Chondrocyte (in vitro differentiated cells): ENCODE data around the gene NUBPL. TPM values are rescaled to one million over a fixed set of nuclear protein-coding genes. Genes with fewer than 3 reads are reported as not detected.
"Not testable (repeated sequence)": the region's sequence is repeated elsewhere in the genome, so short reads cannot be mapped to it uniquely, and the experiment has no call there.

ENCODE experiments used
- DNase-seq: peaks from one replicate; pipeline ENCODE4 v3.0.0; 2021; ENCODE audit warnings: mixed read lengths, low spot score
- H3K27ac Mint-ChIP-seq: one replicate; pipeline ENCODE4 v1.8.0; 2021; ENCODE audit warnings: mild to moderate bottlenecking, moderate library complexity, mixed read lengths; ENCODE audit not compliant: unreplicated experiment
- H3K27me3 Mint-ChIP-seq: 2 replicates; pipeline ENCODE4 v1.8.0; 2021; ENCODE audit warnings: low read depth, mixed read lengths
- H3K36me3 Mint-ChIP-seq: 2 replicates; pipeline ENCODE4 v1.8.0; 2021; ENCODE audit warnings: low read depth, mixed read lengths
- H3K4me1 Mint-ChIP-seq: 2 replicates; pipeline ENCODE4 v1.8.0; 2021; ENCODE audit warnings: low read depth, mild to moderate bottlenecking, mixed read lengths
- H3K4me3 Mint-ChIP-seq: one replicate; pipeline ENCODE4 v1.8.0; 2021; ENCODE audit warnings: mild to moderate bottlenecking, moderate library complexity, mixed read lengths; ENCODE audit not compliant: unreplicated experiment
- H3K9me3 Mint-ChIP-seq: 2 replicates; pipeline ENCODE4 v1.8.0; 2021; ENCODE audit warnings: low read depth, mixed read lengths
- total RNA-seq: library from RNA; stranded (reverse); gene quantifications from 3 replicates; pipeline ENCODE4 v1.2.1, GENCODE V29; 2021
- TF ChIP-seq, protein P1 (sequence below): fragments of 200-600 bp; sonication (generic); IDR thresholded peaks from 2 replicates; pipeline ENCODE4 v1.5.0; 2021; ENCODE audit warnings: antibody characterized with exemption, mild to moderate bottlenecking, moderate library complexity

NUBPL gene
- total RNA-seq, 1 donor from 2014 or later, result 9.8 TPM

DNA sequence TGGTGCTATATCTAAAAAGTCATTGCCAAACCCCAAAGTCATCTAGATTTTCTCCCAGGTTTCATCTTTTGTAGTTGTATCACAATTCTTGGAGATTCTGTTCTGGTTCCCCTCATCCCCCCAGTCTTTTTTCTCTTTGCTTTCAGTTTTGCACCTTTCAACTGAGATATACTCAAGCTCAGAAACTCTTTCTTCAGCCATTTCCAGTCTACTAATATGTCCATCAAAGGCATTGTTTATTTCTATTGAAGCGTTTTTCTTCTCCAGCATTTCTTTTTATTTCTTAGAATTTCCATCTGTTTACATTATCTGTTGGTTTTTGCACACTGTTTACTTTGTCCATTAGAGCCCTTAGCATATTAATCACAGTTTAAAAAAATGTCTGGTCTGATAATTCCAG, 179.5 kb downstream of the NUBPL start:
- Mint-ChIP-seq H3K9me3 (peaks cover 9% of the 10 kb centered on the region), H3K4me1 (no peaks in the 10 kb centered on the region), H3K36me3 (peaks cover 2% of the 10 kb centered on the region), H3K4me3 (no peak overlapping the region), H3K27ac (no peak overlapping the region), H3K27me3 (no peaks in the 10 kb centered on the region)
- DNase-seq, result no peak
- TF ChIP-seq, protein P1, sequence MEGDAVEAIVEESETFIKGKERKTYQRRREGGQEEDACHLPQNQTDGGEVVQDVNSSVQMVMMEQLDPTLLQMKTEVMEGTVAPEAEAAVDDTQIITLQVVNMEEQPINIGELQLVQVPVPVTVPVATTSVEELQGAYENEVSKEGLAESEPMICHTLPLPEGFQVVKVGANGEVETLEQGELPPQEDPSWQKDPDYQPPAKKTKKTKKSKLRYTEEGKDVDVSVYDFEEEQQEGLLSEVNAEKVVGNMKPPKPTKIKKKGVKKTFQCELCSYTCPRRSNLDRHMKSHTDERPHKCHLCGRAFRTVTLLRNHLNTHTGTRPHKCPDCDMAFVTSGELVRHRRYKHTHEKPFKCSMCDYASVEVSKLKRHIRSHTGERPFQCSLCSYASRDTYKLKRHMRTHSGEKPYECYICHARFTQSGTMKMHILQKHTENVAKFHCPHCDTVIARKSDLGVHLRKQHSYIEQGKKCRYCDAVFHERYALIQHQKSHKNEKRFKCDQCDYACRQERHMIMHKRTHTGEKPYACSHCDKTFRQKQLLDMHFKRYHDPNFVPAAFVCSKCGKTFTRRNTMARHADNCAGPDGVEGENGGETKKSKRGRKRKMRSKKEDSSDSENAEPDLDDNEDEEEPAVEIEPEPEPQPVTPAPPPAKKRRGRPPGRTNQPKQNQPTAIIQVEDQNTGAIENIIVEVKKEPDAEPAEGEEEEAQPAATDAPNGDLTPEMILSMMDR, result no peak

- peaks cover 36% of the 10 kb centered on the region for H3K9me3 Mint-ChIP-seq
- H3K36me3 Mint-ChIP-seq, result peaks cover 30% of the 10 kb centered on the region
These were observed 184.5 kb downstream of the NUBPL start for GRCh38 chr14:31745741-31746140.

GRCh38 chr14:31746326-31746725, 185.1 kb downstream of the NUBPL start:
- no peak for DNase-seq
- H3K9me3 Mint-ChIP-seq, result peaks cover 38% of the 10 kb centered on the region
- H3K36me3 Mint-ChIP-seq, result peaks cover 30% of the 10 kb centered on the region
- TF ChIP-seq, protein P1, result no peak
- no peak overlapping the region for H3K27ac Mint-ChIP-seq
- no peaks in the 10 kb centered on the region for H3K4me1 Mint-ChIP-seq
- H3K4me3 Mint-ChIP-seq, result no peak overlapping the region
- H3K27me3 Mint-ChIP-seq, result no peaks in the 10 kb centered on the region

More at GRCh38 chr14:31745741-31746140, 184.5 kb downstream of the NUBPL start:
- Mint-ChIP-seq H3K4me1 (no peaks in the 10 kb centered on the region), H3K27me3 (no peaks in the 10 kb centered on the region), H3K4me3 (no peak overlapping the region), H3K27ac (no peak overlapping the region)
- TF ChIP-seq, protein P1, result no peak
- DNase-seq, result no peak

GRCh38 chr14:31749275-31749674, 188.1 kb downstream of the NUBPL start:
- H3K4me3 Mint-ChIP-seq, result no peak overlapping the region
- H3K36me3 Mint-ChIP-seq, result peaks cover 30% of the 10 kb centered on the region
- peaks cover 38% of the 10 kb centered on the region for H3K9me3 Mint-ChIP-seq
- H3K27me3 Mint-ChIP-seq, result no peaks in the 10 kb centered on the region
- TF ChIP-seq, protein P1, result no peak
- H3K27ac Mint-ChIP-seq, result no peak overlapping the region
- no peak for DNase-seq
- H3K4me1 Mint-ChIP-seq, result no peaks in the 10 kb centered on the region

DNA sequence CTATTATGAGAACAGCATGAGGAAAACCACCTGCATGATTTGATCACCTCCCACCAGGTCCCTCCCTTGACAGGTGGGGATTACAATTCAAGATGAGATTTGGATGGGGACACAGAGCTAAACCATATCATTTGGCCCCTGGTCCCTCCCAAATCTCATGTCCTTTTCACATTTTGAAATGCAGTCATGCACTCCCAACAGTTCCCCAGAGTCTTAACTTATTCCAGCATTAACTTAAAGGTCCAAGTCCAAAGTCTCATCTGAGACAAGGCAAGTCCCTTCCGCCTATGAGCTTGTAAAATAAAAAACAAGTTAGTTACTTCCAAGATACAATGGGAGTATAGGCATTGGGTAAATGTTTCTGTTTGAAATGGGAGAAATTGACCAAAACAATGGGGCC, 189.8 kb downstream of the NUBPL start:
- H3K4me1 Mint-ChIP-seq, H3K27me3 Mint-ChIP-seq, H3K4me3 Mint-ChIP-seq, DNase-seq, H3K27ac Mint-ChIP-seq: not testable (repeated sequence)
- Mint-ChIP-seq H3K9me3 (peaks cover 40% of the 10 kb centered on the region), H3K36me3 (peaks cover 31% of the 10 kb centered on the region)

- no peak for DNase-seq
- Mint-ChIP-seq H3K4me3 (no peak overlapping the region), H3K4me1 (no peaks in the 10 kb centered on the region), H3K27ac (no peak overlapping the region), H3K36me3 (peaks cover 19% of the 10 kb centered on the region), H3K9me3 (peaks cover 24% of the 10 kb centered on the region), H3K27me3 (no peaks in the 10 kb centered on the region)
- TF ChIP-seq, protein P1, result no peak
These were observed 191.9 kb downstream of the NUBPL start for GRCh38 chr14:31752867-31753661.
